Astrocyte (in vitro differentiated cells and primary cell): ENCODE measurements around the gene TNFRSF13B. TPM values are rescaled to one million over a fixed set of nuclear protein-coding genes. Genes with fewer than 3 reads are reported as not detected.

Experiments used
- DNase-seq: peaks from one replicate; pipeline ENCODE4 v3.0.0-alpha.2; 2010; ENCODE audit warnings: low read depth
- FAIRE-seq: peaks from 2 replicates; lab custom pipeline; 2011; peaks lifted over from hg19 to GRCh38; lab: Jason Lieb, UNC
- H2AFZ ChIP-seq: 2 replicates; pipeline ENCODE4 v1.6.0; 2012; ENCODE audit warnings: low read depth, low read length, inconsistent platforms
- H3K27ac ChIP-seq: 2 replicates; pipeline ENCODE4 v1.5.1; 2011; ENCODE audit warnings: low read depth, low read length, inconsistent platforms
- H3K27me3 ChIP-seq: 2 replicates; pipeline ENCODE4 v1.6.0; 2011; ENCODE audit warnings: low read length, inconsistent platforms; ENCODE audit not compliant: insufficient read depth
- H3K36me3 ChIP-seq: 2 replicates; pipeline ENCODE4 v1.5.1; 2011; ENCODE audit warnings: low read length, inconsistent platforms; ENCODE audit not compliant: insufficient read depth
- H3K4me1 ChIP-seq: 2 replicates; pipeline ENCODE4 v1.5.1; 2011; ENCODE audit warnings: low read length, inconsistent platforms; ENCODE audit not compliant: insufficient read depth
- H3K4me2 ChIP-seq: 2 replicates; pipeline ENCODE4 v1.6.0; 2012; ENCODE audit warnings: low read length, inconsistent platforms
- H3K4me3 ChIP-seq: 2 replicates; pipeline ENCODE4 v1.5.1; 2011; ENCODE audit warnings: low read depth, mild to moderate bottlenecking, low read length, inconsistent platforms; ENCODE audit not compliant: insufficient read depth
- H3K79me2 ChIP-seq: 2 replicates; pipeline ENCODE4 v1.6.0; 2012; ENCODE audit warnings: mild to moderate bottlenecking, low read length, inconsistent platforms; ENCODE audit not compliant: insufficient read depth
- H3K9ac ChIP-seq: 2 replicates; pipeline ENCODE4 v1.6.0; 2012; ENCODE audit warnings: mild to moderate bottlenecking, low read length, inconsistent platforms
- H3K9me3 ChIP-seq: 2 replicates; pipeline ENCODE4 v1.5.1; 2012; ENCODE audit warnings: low read depth, mild to moderate bottlenecking, low read length, inconsistent platforms; ENCODE audit not compliant: insufficient read depth
- H4K20me1 ChIP-seq: 2 replicates; pipeline ENCODE4 v1.6.0; 2012; ENCODE audit warnings: low read length, inconsistent platforms; ENCODE audit not compliant: insufficient read depth
- H3K27ac Mint-ChIP-seq: one replicate; pipeline ENCODE4 v1.8.0; 2021; ENCODE audit warnings: mild to moderate bottlenecking, mixed read lengths; ENCODE audit not compliant: unreplicated experiment
- H3K27me3 Mint-ChIP-seq: one replicate; pipeline ENCODE4 v1.8.0; 2021; ENCODE audit warnings: low read depth, mixed read lengths; ENCODE audit not compliant: unreplicated experiment
- H3K36me3 Mint-ChIP-seq: one replicate; pipeline ENCODE4 v1.8.0; 2021; ENCODE audit warnings: low read depth, mixed read lengths; ENCODE audit not compliant: unreplicated experiment
- H3K4me1 Mint-ChIP-seq: one replicate; pipeline ENCODE4 v1.8.0; 2021; ENCODE audit warnings: low read depth, mixed read lengths; ENCODE audit not compliant: unreplicated experiment
- H3K4me3 Mint-ChIP-seq: one replicate; pipeline ENCODE4 v1.8.0; 2021; ENCODE audit warnings: mild to moderate bottlenecking, moderate library complexity, mixed read lengths; ENCODE audit not compliant: unreplicated experiment
- H3K9me3 Mint-ChIP-seq: one replicate; pipeline ENCODE4 v1.8.0; 2021; ENCODE audit warnings: mild to moderate bottlenecking, mixed read lengths; ENCODE audit not compliant: unreplicated experiment
- EZH2 ChIP-seq: IDR thresholded peaks from 2 replicates; pipeline ENCODE4 v1.6.1; 2012; ENCODE audit warnings: mild to moderate bottlenecking, low read length, inconsistent platforms; ENCODE audit not compliant: insufficient read depth
- total RNA-seq: library from RNA; stranded (reverse); gene quantifications from 2 replicates; pipeline ENCODE4 v1.2.1, GENCODE V29; 2021
- TF ChIP-seq, protein P1 (sequence below): IDR thresholded peaks from 2 replicates; pipeline ENCODE4 v1.5.1; 2011; ENCODE audit warnings: low read depth, mild to moderate bottlenecking, inconsistent platforms, low read length, moderate library complexity; ENCODE audit not compliant: insufficient read depth

TNFRSF13B gene
- total RNA-seq, 1 donor from 2014 or later = not detected

DNA sequence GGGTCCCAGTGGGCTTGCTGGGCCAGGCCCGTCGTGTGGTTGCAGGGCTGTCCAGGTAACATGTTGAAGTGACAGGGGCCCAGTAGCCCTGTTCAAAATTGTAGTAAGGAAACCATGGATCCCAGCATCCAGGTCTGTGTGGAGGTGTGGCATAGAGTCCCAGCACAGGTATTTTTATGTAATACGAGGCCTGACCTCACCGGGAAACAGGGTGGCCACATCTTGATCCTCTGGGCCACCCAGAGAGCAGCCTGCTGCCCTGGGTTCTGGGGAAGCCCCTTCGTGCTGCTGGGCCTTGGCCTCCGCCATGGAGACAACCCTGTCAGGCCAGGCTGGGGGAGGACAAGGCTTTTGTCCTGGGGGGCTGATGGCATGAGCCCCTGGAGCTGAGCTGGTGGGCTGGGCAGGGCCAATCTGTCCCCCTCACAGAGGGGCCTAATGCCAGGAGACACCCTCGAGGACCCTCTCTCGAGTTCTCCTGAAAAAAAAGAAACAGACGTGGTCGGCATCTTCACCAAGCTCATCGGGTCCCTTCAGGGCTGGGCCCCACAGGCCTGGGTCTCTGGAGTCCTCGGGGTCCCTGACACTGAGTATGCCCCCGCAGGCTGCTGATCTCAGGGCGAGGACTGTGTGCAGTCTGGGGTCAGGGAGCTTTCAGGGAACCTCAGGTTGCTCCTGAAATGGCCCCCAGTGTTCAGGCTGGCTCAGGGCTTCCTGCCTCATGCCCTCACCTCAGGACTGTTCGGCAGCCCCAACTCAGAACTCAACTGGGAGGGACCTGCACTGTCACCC lies 47.8 kb downstream of the TNFRSF13B start:
- Histone ChIP-seq H3K27me3 (no peaks in the 10 kb centered on the region), H3K9me3 (no peaks in the 10 kb centered on the region), H3K4me2 (no peak overlapping the region), H3K4me3 (no peak overlapping the region), H3K79me2 (no peaks in the 10 kb centered on the region), H3K9ac (no peak overlapping the region), H2AFZ (no peak overlapping the region), H3K27ac (no peak overlapping the region), H3K4me1 (no peaks in the 10 kb centered on the region), H3K36me3 (no peaks in the 10 kb centered on the region), H4K20me1 (no peaks in the 10 kb centered on the region)
- no peak overlapping the region for H3K27ac Mint-ChIP-seq
- TF ChIP-seq EZH2 = no peak
- TF ChIP-seq, protein P1, sequence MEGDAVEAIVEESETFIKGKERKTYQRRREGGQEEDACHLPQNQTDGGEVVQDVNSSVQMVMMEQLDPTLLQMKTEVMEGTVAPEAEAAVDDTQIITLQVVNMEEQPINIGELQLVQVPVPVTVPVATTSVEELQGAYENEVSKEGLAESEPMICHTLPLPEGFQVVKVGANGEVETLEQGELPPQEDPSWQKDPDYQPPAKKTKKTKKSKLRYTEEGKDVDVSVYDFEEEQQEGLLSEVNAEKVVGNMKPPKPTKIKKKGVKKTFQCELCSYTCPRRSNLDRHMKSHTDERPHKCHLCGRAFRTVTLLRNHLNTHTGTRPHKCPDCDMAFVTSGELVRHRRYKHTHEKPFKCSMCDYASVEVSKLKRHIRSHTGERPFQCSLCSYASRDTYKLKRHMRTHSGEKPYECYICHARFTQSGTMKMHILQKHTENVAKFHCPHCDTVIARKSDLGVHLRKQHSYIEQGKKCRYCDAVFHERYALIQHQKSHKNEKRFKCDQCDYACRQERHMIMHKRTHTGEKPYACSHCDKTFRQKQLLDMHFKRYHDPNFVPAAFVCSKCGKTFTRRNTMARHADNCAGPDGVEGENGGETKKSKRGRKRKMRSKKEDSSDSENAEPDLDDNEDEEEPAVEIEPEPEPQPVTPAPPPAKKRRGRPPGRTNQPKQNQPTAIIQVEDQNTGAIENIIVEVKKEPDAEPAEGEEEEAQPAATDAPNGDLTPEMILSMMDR = no peak
- no peaks in the 10 kb centered on the region for H3K9me3 Mint-ChIP-seq
- peaks cover 11% of the 10 kb centered on the region for H3K27me3 Mint-ChIP-seq
- H3K4me1 Mint-ChIP-seq = peaks cover 2% of the 10 kb centered on the region
- H3K4me3 Mint-ChIP-seq = no peak overlapping the region
- no peak for FAIRE-seq
- no peak for DNase-seq
- no peaks in the 10 kb centered on the region for H3K36me3 Mint-ChIP-seq

DNA sequence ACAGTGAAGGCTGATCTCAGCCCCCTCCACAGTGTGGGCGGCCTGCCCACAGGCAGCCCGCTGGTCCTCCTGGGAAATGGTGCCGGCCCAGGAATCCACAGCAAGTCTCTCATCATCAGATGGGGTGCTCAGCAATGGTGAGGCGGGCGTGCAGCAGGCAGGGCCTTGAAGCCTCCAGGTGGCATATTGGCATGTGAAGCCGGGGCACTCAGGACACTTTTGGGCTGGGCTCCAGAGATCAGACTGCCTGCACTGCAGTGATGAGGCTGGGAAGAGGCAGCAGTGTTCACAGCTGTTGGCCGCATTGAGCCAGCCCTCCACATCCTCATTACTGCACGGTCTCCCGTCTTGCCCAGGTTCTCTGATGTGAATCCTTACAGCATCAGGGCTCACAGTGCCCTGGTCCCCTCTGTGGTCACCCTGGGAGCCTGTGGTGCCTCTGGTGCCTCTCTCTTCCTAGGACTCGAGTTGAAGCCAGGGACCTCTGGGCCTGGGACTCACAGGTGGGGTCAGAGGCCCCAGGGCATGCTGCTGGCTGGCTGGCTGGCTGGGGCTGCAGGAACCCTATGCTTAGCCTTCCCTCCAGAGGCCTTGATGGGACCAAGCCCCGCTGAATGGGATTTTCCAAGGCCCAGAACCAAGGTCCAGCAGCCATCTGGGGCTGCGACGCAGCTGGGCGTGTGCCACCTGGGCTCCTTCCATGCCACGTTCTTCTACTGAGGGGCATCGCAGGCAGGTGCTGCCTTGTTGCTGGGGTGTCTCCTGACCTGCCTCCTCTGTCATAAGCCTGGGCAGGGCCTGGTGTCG lies 48.6 kb downstream of the TNFRSF13B start:
- Histone ChIP-seq H3K79me2 (no peaks in the 10 kb centered on the region), H3K27me3 (no peaks in the 10 kb centered on the region), H4K20me1 (no peaks in the 10 kb centered on the region), H3K4me1 (no peaks in the 10 kb centered on the region), H3K4me2 (no peak overlapping the region), H3K36me3 (no peaks in the 10 kb centered on the region), H3K9me3 (no peaks in the 10 kb centered on the region), H3K27ac (no peak overlapping the region), H3K4me3 (no peak overlapping the region), H2AFZ (no peak overlapping the region), H3K9ac (no peak overlapping the region)
- peaks cover 8% of the 10 kb centered on the region for H3K27me3 Mint-ChIP-seq
- DNase-seq (no peak), FAIRE-seq (no peak)
- H3K36me3 Mint-ChIP-seq = no peaks in the 10 kb centered on the region
- no peak for TF ChIP-seq EZH2
- TF ChIP-seq, protein P1 = no peak
- H3K9me3 Mint-ChIP-seq = no peaks in the 10 kb centered on the region
- no peak overlapping the region for H3K4me3 Mint-ChIP-seq
- no peak overlapping the region for H3K27ac Mint-ChIP-seq
- peaks cover 2% of the 10 kb centered on the region for H3K4me1 Mint-ChIP-seq
